ENCODE results near the gene HMX1.

- TF ChIP-seq CTCF (IDR thresholded peaks at IDR 0.05; ENCODE audit: poor library complexity) (no peak), EZH2 (IDR thresholded peaks at IDR 0.05; ENCODE audit: borderline replicate concordance) (no peak)
Measured at GRCh38 chr4:8834681-8835220, 36.9 kb downstream of the HMX1 start.

Measured in hepatocyte (in vitro differentiated cells).